Measurements from ENCODE around the gene SLCO2A1.

Gene SLCO2A1

GRCh38 chr3:133941415-133941821 lies 88.3 kb downstream of the SLCO2A1 start:
- no peaks in the 10 kb centered on the region for H3K36me3 ChIP-seq (ENCODE audit: low read length)
- TF ChIP-seq CTCF (IDR thresholded peaks at IDR 0.05; ENCODE audit: insufficient read depth, low read length, poor library complexity, severe bottlenecking) (no peak), EZH2phosphoT487 (conservative IDR thresholded peaks at IDR 0.05; ENCODE audit: low read length) (no peak)
- H3K9me3 ChIP-seq (ENCODE audit: insufficient read depth, low read length): no peaks in the 10 kb centered on the region
- no peaks in the 10 kb centered on the region for H3K9me2 ChIP-seq (replicated peaks; ENCODE audit: insufficient read depth, low read length)
- no peak overlapping the region for H3K4me3 ChIP-seq (ENCODE audit: insufficient read depth, low read length, poor library complexity, severe bottlenecking)
- H3K27me3 ChIP-seq (ENCODE audit: low read length): no peaks in the 10 kb centered on the region
- H2AFZ ChIP-seq (ENCODE audit: low read depth, low read length, severe bottlenecking): no peak overlapping the region
- H3K79me2 ChIP-seq (ENCODE audit: insufficient read depth, low read length): no peaks in the 10 kb centered on the region
- H4K20me1 ChIP-seq (ENCODE audit: low read depth, low read length): no peaks in the 10 kb centered on the region
- H3K27ac ChIP-seq (ENCODE audit: low read depth, low read length): no peak overlapping the region
- H3K9ac ChIP-seq (ENCODE audit: low read length): no peak overlapping the region
- H3K4me2 ChIP-seq (ENCODE audit: low read depth, low read length, poor library complexity, severe bottlenecking): no peak overlapping the region
- no peaks in the 10 kb centered on the region for H3F3A ChIP-seq (ENCODE audit: insufficient read depth)

DNA sequence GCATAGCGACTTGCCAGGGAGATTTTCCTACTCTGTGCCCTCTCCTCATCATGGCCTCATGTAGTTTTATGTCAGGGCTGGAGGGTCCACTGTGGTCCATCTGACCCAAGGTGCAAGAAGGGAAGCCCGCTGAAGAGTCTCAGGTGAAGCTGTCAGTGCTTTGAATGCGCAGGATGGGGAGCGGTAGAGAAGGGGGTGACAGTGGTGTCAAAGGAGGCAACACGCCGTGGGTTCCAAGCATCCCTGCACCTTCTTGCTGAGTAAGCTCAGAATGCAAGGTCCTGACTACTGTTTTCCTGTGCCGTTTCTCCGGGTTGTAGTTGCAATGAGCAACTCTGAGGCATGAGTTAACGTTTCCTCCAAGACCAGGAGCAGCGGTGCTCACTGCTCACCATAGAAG lies 89.2 kb downstream of the SLCO2A1 start:
- TF ChIP-seq CTCF (IDR thresholded peaks at IDR 0.05; ENCODE audit: insufficient read depth, low read length, poor library complexity, severe bottlenecking): no peak
- no peak for TF ChIP-seq EZH2phosphoT487 (conservative IDR thresholded peaks at IDR 0.05; ENCODE audit: low read length)
- Histone ChIP-seq H3K36me3 (ENCODE audit: low read length) (no peaks in the 10 kb centered on the region), H3F3A (ENCODE audit: insufficient read depth) (no peaks in the 10 kb centered on the region), H3K9ac (ENCODE audit: low read length) (no peak overlapping the region), H3K4me2 (ENCODE audit: low read depth, low read length, poor library complexity, severe bottlenecking) (no peak overlapping the region), H3K4me3 (ENCODE audit: insufficient read depth, low read length, poor library complexity, severe bottlenecking) (no peak overlapping the region), H3K9me3 (ENCODE audit: insufficient read depth, low read length) (no peaks in the 10 kb centered on the region), H3K27me3 (ENCODE audit: low read length) (no peaks in the 10 kb centered on the region), H2AFZ (ENCODE audit: low read depth, low read length, severe bottlenecking) (no peak overlapping the region), H4K20me1 (ENCODE audit: low read depth, low read length) (no peaks in the 10 kb centered on the region), H3K27ac (ENCODE audit: low read depth, low read length) (no peak overlapping the region), H3K9me2 (replicated peaks; ENCODE audit: insufficient read depth, low read length) (no peaks in the 10 kb centered on the region), H3K79me2 (ENCODE audit: insufficient read depth, low read length) (no peaks in the 10 kb centered on the region)

GRCh38 chr3:133939463-133939835 lies 90.3 kb downstream of the SLCO2A1 start:
- no peak for TF ChIP-seq CTCF (IDR thresholded peaks at IDR 0.05; ENCODE audit: insufficient read depth, low read length, poor library complexity, severe bottlenecking)
- no peak for TF ChIP-seq EZH2phosphoT487 (conservative IDR thresholded peaks at IDR 0.05; ENCODE audit: low read length)
- H3K9me2 ChIP-seq (replicated peaks; ENCODE audit: insufficient read depth, low read length): no peaks in the 10 kb centered on the region

More at GRCh38 chr3:133939463-133939835, 90.3 kb downstream of the SLCO2A1 start:
- Histone ChIP-seq H3F3A (ENCODE audit: insufficient read depth) (no peaks in the 10 kb centered on the region), H3K27ac (ENCODE audit: low read depth, low read length) (no peak overlapping the region), H4K20me1 (ENCODE audit: low read depth, low read length) (no peaks in the 10 kb centered on the region), H3K4me2 (ENCODE audit: low read depth, low read length, poor library complexity, severe bottlenecking) (no peak overlapping the region), H3K27me3 (ENCODE audit: low read length) (no peaks in the 10 kb centered on the region), H3K9ac (ENCODE audit: low read length) (no peak overlapping the region), H3K4me3 (ENCODE audit: insufficient read depth, low read length, poor library complexity, severe bottlenecking) (no peak overlapping the region), H2AFZ (ENCODE audit: low read depth, low read length, severe bottlenecking) (no peak overlapping the region), H3K36me3 (ENCODE audit: low read length) (no peaks in the 10 kb centered on the region), H3K9me3 (ENCODE audit: insufficient read depth, low read length) (no peaks in the 10 kb centered on the region), H3K79me2 (ENCODE audit: insufficient read depth, low read length) (no peaks in the 10 kb centered on the region)

All from SU-DHL-6 (cell line).